HG03025 (cell line): ENCODE results near the gene ANKRD24.
"Not testable (repeated sequence)": the region's sequence is repeated elsewhere in the genome, so short reads cannot be mapped to it uniquely, and the experiment has no call there.

Experiments used
- ATAC-seq: cut with Tn5 transposase; IDR thresholded peaks from one replicate; pipeline ENCODE4 v1.9.1; 2021; ENCODE audit warnings: mild to moderate bottlenecking, moderate library complexity; ENCODE audit not compliant: unreplicated experiment, low FRiP score

ANKRD24 gene

GRCh38 chr19:4196587-4197148, 14.2 kb downstream of the ANKRD24 start:
- no peak for ATAC-seq

DNA sequence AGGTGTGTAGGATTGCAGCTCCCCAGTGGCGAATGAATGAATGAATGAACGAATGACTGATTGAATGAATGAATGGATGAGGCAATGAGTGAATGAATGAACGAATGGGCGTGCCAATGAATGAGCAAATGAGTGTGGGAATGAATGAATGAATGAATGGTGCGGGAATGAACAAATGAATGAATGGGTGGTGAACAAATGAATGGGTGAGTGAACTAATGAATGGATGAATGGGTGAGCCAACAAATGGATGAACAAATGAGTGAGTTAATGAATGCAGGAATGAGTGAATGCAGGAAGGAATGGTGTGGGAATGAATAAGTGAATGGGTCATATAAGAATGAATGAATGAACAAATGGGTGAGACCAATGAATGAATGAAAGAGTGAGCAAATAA, 14.7 kb downstream of the ANKRD24 start:
- ATAC-seq, result no peak

DNA sequence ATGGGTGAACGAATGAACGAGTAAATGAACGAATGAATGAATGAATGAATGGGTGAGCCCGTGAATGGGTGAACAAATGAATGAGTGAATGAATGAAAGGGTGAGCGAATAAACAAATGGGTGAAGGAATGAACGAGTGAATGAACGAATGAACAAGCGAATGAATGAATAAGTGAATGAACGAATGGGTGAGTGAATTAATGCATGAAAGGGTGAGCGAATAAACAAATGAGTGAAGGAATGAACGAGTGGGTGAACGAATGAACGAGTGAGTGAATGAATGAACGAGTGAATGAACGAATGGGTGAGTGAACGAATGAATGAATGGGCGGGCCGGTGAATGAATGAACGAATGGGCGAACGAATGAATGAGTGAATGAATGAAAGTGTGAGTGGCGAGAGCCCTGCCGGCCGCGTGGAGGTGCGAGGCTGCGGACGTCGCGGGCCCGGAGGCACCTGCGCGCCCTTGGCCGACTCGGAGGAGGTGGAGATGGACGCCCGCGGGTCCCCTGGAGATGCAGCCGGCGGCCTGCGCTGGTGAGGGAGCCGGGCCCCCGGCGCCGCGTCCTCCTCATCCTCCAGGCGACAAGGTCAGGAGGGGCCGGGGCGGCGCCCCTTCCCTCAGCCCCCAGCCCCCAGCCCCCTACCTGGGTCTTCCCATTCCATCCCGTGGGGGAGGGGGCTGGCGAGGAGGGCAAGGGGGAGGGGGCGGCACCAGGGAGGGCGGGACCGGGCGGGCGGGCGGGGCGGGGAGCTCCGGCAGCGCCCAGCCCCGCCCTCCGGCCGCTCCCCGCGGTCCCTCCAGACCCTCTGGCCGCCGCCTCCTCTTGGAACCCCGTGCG, 15.4 kb downstream of the ANKRD24 start:
- ATAC-seq, result no peak

DNA sequence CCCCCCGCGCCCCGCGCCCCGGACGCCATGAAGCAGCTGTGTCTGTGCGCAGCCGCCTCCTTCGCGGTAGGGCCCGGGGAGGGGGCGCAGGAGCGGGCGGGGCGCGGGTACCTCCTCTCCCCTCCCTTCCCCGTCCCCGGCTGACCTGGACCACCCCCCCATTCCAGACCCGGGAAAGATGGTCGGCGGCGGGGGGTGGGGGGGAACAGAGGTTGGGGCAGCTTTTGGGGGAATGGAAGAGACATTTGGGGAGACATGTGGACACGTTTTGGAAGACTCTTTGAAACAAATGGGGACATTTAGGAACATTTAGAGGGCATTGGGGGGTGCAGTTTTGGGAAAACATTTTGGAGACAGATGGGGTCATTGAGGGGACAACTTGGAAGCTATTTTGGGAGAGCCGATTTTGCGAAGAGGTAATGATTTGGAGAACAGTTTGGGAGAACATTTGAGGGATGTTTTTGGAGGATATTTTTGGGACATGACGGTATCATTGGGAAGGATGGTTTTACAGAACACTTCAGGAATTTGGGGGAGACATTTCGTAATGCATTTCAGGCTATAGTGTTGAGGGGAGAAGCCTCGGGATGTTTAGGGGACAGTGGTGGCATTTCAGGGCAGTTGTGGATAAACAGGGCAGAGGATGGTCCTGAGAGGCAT, 16.1 kb downstream of the ANKRD24 start:
- ATAC-seq, result no peak

DNA sequence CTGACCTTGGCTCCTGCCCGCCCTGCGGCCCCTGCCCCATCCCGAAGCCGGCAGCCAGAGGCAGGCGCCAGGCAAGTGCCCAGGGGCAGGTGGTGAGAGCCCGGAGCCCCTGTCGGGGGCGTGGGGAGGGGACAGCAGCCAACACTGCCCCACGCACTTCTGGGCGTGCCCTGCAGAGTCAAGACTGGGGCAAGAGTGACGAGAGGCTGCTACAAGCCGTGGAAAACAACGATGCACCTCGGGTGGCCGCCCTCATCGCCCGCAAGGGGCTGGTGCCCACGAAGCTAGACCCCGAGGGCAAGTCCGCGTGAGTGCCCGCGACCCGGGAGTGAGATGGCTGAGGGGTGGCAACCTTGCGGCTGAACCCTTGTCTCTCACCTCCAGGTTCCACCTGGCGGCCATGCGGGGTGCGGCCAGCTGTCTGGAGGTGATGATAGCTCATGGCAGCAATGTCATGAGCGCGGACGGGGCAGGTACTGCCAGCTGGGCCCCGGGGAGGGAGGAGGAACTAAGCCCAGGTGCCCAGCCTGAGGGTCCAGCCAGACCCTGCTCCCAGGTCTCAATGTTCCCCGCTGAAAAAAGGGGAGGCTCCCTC, 17.3 kb downstream of the ANKRD24 start:
- no peak for ATAC-seq

DNA sequence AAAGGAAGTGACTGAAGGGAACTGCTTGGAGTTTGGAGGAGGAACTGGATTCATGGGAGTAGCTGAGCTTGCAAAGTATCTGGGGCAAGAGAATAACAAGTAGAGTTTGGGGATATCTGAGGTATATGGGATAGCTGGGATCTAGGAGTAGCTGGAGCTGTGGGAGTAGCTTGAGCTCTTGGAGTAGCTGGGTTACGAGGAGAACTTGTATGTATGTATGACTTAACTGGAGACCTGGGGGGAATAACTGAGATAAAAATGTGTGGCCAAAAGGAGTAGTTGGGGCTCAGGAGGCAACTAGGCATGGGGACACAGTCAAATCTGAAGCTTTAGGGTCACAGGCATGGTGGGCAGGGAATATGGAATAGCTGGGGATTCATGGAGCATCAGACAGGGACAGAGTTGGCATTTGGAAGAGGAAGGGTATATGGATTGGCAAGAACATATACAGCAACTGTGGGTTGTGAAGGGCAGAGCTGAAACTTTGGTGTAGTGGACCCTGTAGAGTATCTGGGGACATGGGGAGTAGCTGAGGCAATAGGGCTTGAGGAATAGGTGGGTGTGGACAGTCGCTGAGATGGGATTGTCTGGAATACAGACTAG, 18.6 kb downstream of the ANKRD24 start:
- no peak for ATAC-seq

- no peak for ATAC-seq
Observed at GRCh38 chr19:4201798-4202197, 19.3 kb downstream of the ANKRD24 start.

- ATAC-seq, result no peak
Observed at GRCh38 chr19:4206818-4207484, 24.5 kb downstream of the ANKRD24 start.

GRCh38 chr19:4208385-4209094, 26.1 kb downstream of the ANKRD24 start:
- ATAC-seq, result no peak

- no peak for ATAC-seq
Observed at GRCh38 chr19:4210166-4210731, 27.8 kb downstream of the ANKRD24 start.

GRCh38 chr19:4213116-4213515, 30.6 kb downstream of the ANKRD24 start:
- ATAC-seq, result no peak

- ATAC-seq, result no peak
Observed at GRCh38 chr19:4215807-4216206, 33.3 kb downstream of the ANKRD24 start.

- ATAC-seq, result no peak
Observed at GRCh38 chr19:4216846-4217245, 34.4 kb downstream of the ANKRD24 start.

DNA sequence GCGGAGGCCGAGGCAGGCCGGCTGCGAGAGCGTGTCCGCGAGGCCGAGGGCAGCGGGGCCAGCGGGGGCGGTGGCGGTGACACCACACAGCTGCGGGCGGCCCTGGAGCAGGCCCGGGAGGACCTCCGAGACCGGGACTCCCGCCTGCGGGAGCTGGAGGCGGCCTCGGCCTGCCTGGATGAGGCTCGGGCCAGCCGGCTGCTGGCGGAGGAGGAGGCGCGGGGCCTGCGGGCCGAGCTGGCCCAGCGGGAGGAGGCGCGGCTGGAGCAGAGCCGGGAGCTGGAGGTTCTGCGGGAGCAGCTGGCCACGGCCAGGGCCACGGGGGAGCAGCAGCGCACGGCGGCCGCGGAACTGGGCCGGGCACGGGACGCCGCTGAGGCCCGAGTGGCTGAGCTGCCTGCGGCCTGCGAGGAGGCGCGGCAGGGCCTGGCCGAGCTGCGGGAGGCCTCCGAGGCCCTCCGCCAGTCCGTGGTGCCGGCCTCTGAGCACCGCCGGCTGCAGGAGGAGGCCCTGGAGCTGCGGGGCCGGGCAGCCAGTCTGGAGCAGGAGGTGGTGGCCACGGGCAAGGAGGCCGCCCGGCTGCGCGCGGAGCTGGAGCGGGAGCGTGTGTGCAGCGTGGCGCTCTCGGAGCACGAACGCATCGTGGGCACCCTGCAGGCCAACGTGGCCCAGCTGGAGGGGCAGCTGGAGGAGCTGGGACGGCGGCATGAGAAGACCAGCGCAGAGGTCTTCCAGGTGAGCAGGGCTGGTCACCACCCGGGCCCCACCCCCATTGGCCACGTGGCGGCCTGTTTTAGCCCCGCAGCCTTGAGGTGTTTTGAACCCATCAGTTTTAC, 35.2 kb downstream of the ANKRD24 start:
- no peak for ATAC-seq

DNA sequence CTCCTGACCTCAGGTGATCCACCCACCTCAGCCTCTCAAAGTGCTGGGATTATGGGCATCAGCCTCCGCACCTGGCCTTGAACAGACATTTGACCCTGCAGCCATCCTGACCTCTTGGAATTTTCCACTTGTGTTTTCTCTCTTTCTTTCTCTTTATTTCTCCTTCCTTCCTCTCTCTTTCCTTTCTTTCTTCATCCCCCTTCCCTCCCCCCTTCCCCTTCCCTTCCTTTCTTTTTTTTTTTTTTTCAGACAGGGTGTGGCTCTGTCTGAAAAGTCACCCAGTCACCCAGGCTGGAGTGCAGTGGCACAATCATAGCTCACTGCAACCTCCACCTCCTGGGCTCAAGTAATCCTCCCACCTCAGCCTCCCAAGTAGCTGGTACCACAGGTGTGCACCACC, 36.0 kb downstream of the ANKRD24 start:
- ATAC-seq, result not testable (repeated sequence)

DNA sequence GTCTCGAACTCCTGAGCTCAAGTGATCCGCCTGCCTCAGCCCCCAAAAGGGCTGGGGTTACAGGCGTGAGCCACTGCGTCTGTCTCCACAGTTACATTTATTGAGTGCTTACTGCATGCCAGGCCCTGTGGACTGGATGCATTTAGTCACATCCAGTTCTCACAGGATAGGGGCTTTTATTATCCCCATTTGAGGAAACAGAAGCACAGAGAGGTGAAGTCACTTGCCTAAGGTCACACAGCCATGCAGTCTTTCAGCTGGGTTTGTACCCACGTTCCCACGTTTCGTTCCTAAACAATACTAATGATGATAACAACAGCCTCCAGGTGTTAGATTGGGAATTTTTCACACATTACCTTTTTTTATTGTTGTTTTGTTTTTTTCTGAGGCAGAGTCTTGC, 37.7 kb downstream of the ANKRD24 start:
- ATAC-seq, result no peak

DNA sequence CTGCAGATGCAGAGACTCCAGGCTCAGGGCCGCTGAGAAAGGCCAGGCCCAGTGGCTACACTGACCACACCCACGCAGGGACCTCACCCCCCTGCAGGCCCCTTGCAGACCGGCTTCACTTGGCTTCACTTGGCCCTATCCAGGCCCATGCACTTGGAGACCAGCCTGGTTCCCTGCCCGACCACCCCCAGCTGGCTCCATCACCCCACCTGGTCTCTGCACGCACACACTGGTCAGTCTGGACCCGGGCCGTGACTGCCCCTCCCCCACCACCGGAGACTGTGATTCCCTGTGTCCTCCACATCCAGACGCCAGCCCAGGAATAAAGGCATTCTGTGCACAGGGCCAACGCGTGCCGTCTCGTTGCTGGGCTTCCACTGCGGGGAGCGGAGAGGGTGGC, 42.0 kb downstream of the ANKRD24 start:
- no peak for ATAC-seq

- no peak for ATAC-seq
Observed at GRCh38 chr19:4225885-4226284, 43.4 kb downstream of the ANKRD24 start.

GRCh38 chr19:4227771-4228170, 45.3 kb downstream of the ANKRD24 start:
- no peak for ATAC-seq
